PC-9 (cell line): ENCODE data around the gene CIBAR2. TPM values are rescaled to one million over a fixed set of nuclear protein-coding genes. Genes with fewer than 3 reads are reported as not detected.
A peak's percentile ranks its signal among the peaks of the same experiment; 100 is the strongest.

Experiments used
- BruUV-seq: library from RNA; stranded (reverse); fragments of 400-500 nt; replicated peaks from 2 replicates; lab custom pipeline; 2021; lab: Mats Ljungman, UMichigan
- CTCF ChIA-PET: fragments of 300-600 bp; sonication (Branson Sonifier 250); formaldehyde crosslinking; loops from one replicate; lab custom pipeline; 2022; ENCODE audit warnings: antibody characterized with exemption; lab: Charles Lee
- POLR2A ChIA-PET: fragments of 300-600 bp; sonication (Branson Sonifier 250); formaldehyde crosslinking; loops from one replicate; lab custom pipeline; 2022; ENCODE audit warnings: antibody characterized with exemption; ENCODE audit not compliant: unreplicated experiment; lab: Charles Lee
- DNase-seq, 2 experiments: peaks; one replicate each; pipeline versions ENCODE4 v3.0.0 to v3.0.0-alpha.2; 2015 to 2022; ENCODE audit warnings: mixed read lengths in 1 of 2
- H2AFZ ChIP-seq: fragments of 200-600 bp; sonication (generic); 2 replicates; pipeline ENCODE4 v1.8.1; 2017; ENCODE audit warnings: antibody characterized with exemption
- H3F3A ChIP-seq: fragments of 200-600 bp; sonication (generic); 2 replicates; pipeline ENCODE4 v1.8.1; 2017; ENCODE audit warnings: antibody characterized with exemption, mild to moderate bottlenecking, low read depth; ENCODE audit not compliant: insufficient read depth
- H3K27ac ChIP-seq: fragments of 200-600 bp; sonication (generic); 2 replicates; pipeline ENCODE4 v1.6.1; 2016; ENCODE audit warnings: mixed run types
- H3K27me3 ChIP-seq: fragments of 200-600 bp; sonication (generic); 2 replicates; pipeline ENCODE4 v1.6.1; 2016; ENCODE audit warnings: low read depth, mixed run types; ENCODE audit not compliant: insufficient read depth
- H3K36me3 ChIP-seq: fragments of 200-600 bp; sonication (generic); 2 replicates; pipeline ENCODE4 v1.6.1; 2016; ENCODE audit warnings: low read depth, mixed run types
- H3K4me1 ChIP-seq: fragments of 200-600 bp; sonication (generic); replicated peaks from 2 replicates; pipeline ENCODE4 v1.6.1; 2016; ENCODE audit warnings: mixed run types; ENCODE audit not compliant: insufficient read depth
- H3K4me2 ChIP-seq: fragments of 200-600 bp; sonication (generic); 2 replicates; pipeline ENCODE4 v1.6.1; 2017; ENCODE audit warnings: mixed run types
- H3K4me3 ChIP-seq: fragments of 200-600 bp; sonication (generic); 2 replicates; pipeline ENCODE4 v1.6.1; 2016; ENCODE audit warnings: mixed run types
- H3K79me2 ChIP-seq: fragments of 200-600 bp; sonication (generic); 2 replicates; pipeline ENCODE4 v1.6.1; 2017; ENCODE audit warnings: low read depth, mixed run types
- H3K9me2 ChIP-seq: fragments of 200-600 bp; sonication (generic); 2 replicates; pipeline ENCODE4 v1.8.1; 2017; ENCODE audit warnings: mild to moderate bottlenecking; ENCODE audit not compliant: insufficient read depth
- H3K9me3 ChIP-seq: fragments of 200-600 bp; sonication (generic); 2 replicates; pipeline ENCODE4 v1.8.1; 2016; ENCODE audit warnings: low read depth; ENCODE audit not compliant: insufficient read depth
- H4K20me1 ChIP-seq: fragments of 200-600 bp; sonication (generic); 2 replicates; pipeline ENCODE4 v1.8.1; 2017; ENCODE audit not compliant: insufficient read depth
- EZH2 ChIP-seq: fragments of 200-600 bp; sonication (generic); IDR thresholded peaks from 2 replicates; pipeline ENCODE4 v1.8.0; 2017; ENCODE audit warnings: antibody characterized with exemption, low read depth
- intact Hi-C: fragments of 100-400 bp; cut with micrococcal nuclease; formaldehyde crosslinking; loops from one replicate; pipeline ENCODE4 v1.10.0; 2022; ENCODE audit not compliant: unreplicated experiment
- total RNA-seq: library from RNA; stranded (reverse); gene quantifications from 2 replicates; pipeline ENCODE4 v1.2.3, GENCODE V29; 2021
- TF ChIP-seq, protein P1 (sequence below): fragments of 200-600 bp; sonication (generic); conservative IDR thresholded peaks from 2 replicates; pipeline ENCODE4 v1.6.1; 2017; ENCODE audit warnings: mixed run types, antibody characterized with exemption, mild to moderate bottlenecking, moderate library complexity

CIBAR2 gene
- total RNA-seq, 1 experiment from 2014 or later: not detected

DNA sequence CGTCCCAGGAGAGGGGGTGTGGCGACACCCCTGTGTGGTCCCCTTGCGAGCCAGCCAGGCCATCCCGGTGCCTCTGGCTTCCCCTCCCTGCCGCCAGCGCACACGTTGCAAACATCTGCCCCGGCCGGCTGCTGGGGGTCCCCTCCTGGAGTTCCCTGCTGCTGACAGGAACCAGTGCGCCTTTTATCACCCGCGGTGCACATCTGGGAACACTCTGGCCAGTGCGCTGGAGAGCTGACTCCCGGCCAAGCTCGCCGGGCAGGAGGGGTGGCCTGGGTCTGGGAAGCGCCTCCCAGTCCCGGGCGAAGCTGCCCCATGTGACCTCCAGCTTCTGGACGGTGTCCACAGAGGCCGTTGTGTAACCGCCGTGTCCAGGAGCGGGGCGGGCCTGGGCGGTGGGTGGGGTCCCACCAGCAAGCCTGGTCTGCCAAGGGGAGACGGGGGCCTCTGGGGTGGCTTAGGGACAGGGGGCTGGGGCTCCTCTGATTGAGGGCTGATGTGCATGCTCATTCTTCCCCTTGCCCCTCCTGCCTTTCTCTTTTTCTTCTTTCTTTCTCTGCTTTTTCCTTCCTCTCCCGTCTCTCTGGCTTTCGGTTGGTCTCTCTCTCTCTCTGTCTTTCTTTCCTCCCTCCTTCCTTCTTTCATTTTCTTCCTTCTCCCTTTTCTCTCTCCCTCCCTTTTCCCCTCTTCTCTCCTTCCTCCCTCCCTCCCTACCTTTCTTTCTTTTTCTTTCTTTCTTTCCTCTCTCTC is 25.2 kb upstream of the CIBAR2 start:
- H4K20me1 ChIP-seq: no peaks in the 10 kb centered on the region
- peaks cover 11% of the 10 kb centered on the region; the same call in 1 of the 2 replicates for H3K27me3 ChIP-seq
- ChIA-PET POLR2A (no interaction called here), CTCF (no interaction called here)
- no peaks in the 10 kb centered on the region for H3K9me2 ChIP-seq
- TF ChIP-seq EZH2: no peak
- TF ChIP-seq, protein P1, sequence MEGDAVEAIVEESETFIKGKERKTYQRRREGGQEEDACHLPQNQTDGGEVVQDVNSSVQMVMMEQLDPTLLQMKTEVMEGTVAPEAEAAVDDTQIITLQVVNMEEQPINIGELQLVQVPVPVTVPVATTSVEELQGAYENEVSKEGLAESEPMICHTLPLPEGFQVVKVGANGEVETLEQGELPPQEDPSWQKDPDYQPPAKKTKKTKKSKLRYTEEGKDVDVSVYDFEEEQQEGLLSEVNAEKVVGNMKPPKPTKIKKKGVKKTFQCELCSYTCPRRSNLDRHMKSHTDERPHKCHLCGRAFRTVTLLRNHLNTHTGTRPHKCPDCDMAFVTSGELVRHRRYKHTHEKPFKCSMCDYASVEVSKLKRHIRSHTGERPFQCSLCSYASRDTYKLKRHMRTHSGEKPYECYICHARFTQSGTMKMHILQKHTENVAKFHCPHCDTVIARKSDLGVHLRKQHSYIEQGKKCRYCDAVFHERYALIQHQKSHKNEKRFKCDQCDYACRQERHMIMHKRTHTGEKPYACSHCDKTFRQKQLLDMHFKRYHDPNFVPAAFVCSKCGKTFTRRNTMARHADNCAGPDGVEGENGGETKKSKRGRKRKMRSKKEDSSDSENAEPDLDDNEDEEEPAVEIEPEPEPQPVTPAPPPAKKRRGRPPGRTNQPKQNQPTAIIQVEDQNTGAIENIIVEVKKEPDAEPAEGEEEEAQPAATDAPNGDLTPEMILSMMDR: no peak
- H2AFZ ChIP-seq: peak overlapping the region; percentile 54; the same call in 1 of the 2 replicates
- no peaks in the 10 kb centered on the region for H3K9me3 ChIP-seq
- peak; percentile 57 to 82 for DNase-seq
- intact Hi-C loops: no loop called here
- H3F3A ChIP-seq: no peaks in the 10 kb centered on the region; the same call in 1 of the 2 replicates
- peaks cover 8% of the 10 kb centered on the region; the same call in 1 of the 2 replicates for H3K4me1 ChIP-seq
- no peak overlapping the region for H3K27ac ChIP-seq
- H3K4me2 ChIP-seq: peak overlapping the region; percentile 76
- no peaks in the 10 kb centered on the region for H3K79me2 ChIP-seq
- no TSS peak for BruUV-seq
- H3K4me3 ChIP-seq: peak overlapping the region; percentile 44; the same call in 1 of the 2 replicates
- no peaks in the 10 kb centered on the region for H3K36me3 ChIP-seq

DNA sequence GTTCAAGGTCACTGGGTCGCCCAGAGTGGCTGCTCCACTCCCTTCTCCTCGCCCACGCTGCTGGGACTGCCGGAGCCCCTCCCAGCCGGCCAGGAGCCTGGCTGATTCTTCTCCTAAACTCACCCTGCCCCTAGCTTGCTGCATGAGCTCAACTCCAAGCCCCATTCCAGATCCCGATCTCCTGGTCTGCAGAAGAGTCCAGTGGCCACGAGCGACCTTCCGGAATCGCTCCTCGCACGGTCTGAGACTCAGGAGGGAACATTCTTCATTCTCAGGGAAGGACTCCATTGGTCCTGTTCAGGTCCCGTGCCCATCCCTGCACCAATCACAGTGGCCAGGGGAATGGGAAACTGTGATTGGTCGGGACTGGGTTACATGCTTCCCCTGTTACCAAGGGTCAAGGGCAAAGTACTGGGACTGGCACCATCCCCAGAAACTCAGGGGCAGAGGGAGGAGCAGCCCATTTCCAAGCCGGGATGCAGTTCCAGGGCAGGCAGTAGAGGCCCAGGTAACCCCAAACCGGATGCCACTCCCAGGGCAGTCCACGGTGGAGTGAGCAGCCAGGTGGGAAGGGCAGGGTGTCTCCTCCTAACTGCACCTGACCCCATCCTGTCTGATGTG is 24.5 kb upstream of the CIBAR2 start:
- no peak for DNase-seq
- H3K9me3 ChIP-seq: no peaks in the 10 kb centered on the region
- no peaks in the 10 kb centered on the region for H3K36me3 ChIP-seq
- H3K27me3 ChIP-seq: peaks cover 11% of the 10 kb centered on the region; the same call in 1 of the 2 replicates
- H3K4me2 ChIP-seq: peak overlapping the region; percentile 76
- no peaks in the 10 kb centered on the region for H4K20me1 ChIP-seq
- peak overlapping the region; percentile 44; the same call in 1 of the 2 replicates for H3K4me3 ChIP-seq
- BruUV-seq: no TSS peak
- no peak overlapping the region for H2AFZ ChIP-seq
- CTCF ChIA-PET: no interaction called here
- TF ChIP-seq, protein P1: no peak
- TF ChIP-seq EZH2: no peak
- no peak overlapping the region for H3K27ac ChIP-seq
- POLR2A ChIA-PET: no interaction called here
- no peaks in the 10 kb centered on the region; the same call in 1 of the 2 replicates for H3F3A ChIP-seq
- intact Hi-C loops: no loop called here
- peaks cover 8% of the 10 kb centered on the region; the same call in 1 of the 2 replicates for H3K4me1 ChIP-seq
- no peaks in the 10 kb centered on the region for H3K79me2 ChIP-seq
- H3K9me2 ChIP-seq: no peaks in the 10 kb centered on the region

DNA sequence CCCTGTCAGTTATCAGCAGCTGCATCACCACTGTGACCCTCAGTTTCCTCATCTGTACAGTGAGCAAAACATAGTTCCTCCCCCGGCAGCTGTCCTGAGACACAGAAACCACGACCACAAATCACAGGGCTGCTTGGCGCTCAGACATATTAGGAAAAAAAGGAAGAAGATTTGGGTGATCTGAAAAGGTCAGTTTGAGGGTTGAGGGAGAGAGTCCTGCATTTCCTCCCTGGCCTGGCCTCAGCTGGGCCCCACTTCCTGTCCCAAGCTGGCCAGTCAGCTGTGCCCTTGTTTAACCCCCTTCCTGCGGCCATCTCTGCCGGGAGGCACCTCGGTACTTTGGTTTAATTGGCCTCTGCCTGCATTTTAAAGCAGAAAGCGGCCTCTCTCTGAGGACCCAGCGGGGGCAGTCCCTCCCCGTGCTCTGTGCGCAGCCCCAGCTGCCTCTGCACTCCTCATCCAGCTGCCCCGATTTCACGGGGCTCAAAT is 24.0 kb upstream of the CIBAR2 start:
- intact Hi-C loops: no loop called here
- Histone ChIP-seq H3K4me1 (peaks cover 8% of the 10 kb centered on the region; the same call in 1 of the 2 replicates), H3K9me3 (no peaks in the 10 kb centered on the region), H3K36me3 (no peaks in the 10 kb centered on the region), H3K4me3 (no peak overlapping the region), H3K4me2 (no peak overlapping the region), H3K79me2 (no peaks in the 10 kb centered on the region), H2AFZ (no peak overlapping the region), H3K27ac (no peak overlapping the region), H3F3A (no peaks in the 10 kb centered on the region; the same call in 1 of the 2 replicates), H4K20me1 (no peaks in the 10 kb centered on the region), H3K27me3 (peaks cover 11% of the 10 kb centered on the region; the same call in 1 of the 2 replicates), H3K9me2 (no peaks in the 10 kb centered on the region)
- ChIA-PET CTCF (no interaction called here), POLR2A (interaction anchor here (0.7 kb wide), 1 partner anchor 33 kb away, joined by 5 read pairs; no protein-coding TSS in a partner anchor)
- TF ChIP-seq, protein P1: no peak
- no peak for TF ChIP-seq EZH2
- no peak for DNase-seq
- no TSS peak for BruUV-seq
